HG03025 (cell line): ENCODE measurements around the gene NEGR1.

ENCODE experiments used
- ATAC-seq: cut with Tn5 transposase; IDR thresholded peaks from one replicate; pipeline ENCODE4 v1.9.1; 2021; ENCODE audit warnings: mild to moderate bottlenecking, moderate library complexity; ENCODE audit not compliant: unreplicated experiment, low FRiP score

The NEGR1 gene

DNA sequence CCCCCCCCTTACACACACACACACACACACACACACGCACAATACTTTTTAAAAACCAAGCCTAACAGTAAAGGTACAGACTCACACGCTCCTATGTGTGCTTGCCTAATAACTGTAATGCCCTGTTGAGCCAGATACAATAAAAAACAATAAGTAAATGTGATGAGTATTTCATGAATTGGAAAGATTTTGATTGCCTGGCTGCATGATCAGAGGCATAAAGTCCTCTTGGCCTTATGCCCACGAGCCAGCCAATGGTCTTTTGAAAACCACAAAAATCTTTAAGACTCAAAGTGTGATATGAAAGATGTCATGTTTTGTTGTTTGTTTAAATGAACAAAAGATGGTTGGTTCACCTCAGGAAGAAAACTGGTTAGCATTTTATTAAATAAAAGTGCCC lies 759.6 kb downstream of the NEGR1 start:
- no peak for ATAC-seq

DNA sequence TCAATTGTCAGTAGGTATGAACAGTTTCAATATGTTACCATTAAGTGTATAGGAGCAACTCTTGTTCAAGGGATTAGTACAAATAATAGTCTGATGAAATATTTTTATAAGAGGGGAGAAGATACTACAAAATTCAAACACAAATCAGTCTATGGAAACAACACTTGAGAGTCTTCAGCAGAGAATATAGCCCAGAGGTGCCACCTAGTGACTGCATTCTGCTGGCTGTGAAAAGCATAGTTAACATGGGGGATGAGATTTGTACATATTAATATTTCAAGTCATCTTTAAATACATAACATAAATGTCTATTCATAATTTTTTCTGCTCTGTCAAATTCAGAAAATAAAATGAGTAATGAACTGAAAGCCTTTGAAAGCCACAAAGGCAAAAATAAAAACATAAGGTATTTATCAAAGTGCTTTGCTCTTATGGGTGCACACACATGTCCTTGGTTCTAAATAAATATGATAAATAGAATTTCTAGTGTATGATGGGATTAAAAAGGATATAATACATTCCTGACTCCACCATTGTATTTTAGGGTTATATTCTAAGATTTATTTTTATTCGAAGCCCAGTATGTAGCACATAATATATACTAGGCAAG lies 760.6 kb downstream of the NEGR1 start:
- ATAC-seq = no peak

DNA sequence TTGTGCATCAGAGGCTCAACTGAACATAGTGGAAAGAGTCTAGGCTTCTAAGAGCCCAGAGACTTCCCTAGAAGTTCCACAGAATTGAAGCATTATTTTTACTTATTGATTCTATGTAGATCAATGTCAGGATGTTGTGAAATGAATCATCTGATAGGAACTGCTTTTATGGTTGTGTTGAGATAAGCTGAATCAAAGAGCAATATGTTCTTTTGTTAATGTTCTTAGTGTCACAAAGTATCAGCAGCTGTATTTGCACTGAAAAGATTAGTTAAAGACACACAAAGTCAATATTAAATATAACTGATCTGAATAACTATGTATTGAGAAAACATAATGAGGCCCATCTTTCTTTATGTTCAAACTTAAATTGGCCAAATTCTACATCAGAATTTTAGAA lies 770.8 kb downstream of the NEGR1 start:
- ATAC-seq = no peak

DNA sequence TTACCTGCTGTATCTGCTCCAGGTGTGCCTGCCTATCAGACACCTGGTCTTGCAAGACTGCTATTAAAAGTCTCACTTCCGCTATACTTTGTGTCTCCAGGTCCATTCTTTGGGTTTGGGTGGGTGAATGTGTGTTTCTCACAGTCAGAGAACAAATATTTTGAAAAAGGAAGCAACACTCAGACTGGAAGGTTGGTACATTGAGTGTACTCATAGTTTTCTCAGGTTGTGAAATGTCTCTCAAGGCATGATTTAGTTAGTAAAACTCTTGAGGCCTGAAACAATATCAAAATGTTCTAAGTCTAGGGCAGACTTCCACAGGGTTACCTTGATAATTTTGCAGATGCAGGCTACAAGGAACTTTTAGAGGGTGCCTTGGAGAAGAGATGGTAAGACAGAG lies 771.6 kb downstream of the NEGR1 start:
- no peak for ATAC-seq

DNA sequence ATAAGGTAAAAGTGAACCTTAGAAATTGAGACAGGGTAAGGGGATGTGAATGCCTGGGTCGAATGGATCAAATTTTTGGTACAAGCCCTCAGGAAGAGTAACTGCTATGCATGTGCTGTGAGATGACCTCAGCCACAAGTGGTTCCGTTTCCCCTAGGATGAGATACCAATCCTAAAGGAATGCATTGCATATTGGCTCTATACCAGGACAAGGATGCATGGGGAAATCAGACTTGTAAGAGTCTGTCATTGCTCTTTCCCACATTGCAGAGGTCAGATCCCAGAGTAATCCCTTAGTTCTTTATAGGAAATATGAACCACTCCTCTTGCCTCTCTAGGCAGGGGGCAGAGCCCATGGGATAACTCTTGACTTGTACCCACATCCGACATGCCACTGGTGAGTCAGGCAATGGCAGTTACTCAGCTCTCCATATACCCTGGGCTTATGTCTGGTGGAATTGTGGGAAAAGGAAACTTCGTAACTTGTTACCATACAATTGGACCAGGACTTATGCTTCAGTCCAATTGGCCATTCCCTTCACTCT lies 773.2 kb downstream of the NEGR1 start:
- ATAC-seq = no peak

DNA sequence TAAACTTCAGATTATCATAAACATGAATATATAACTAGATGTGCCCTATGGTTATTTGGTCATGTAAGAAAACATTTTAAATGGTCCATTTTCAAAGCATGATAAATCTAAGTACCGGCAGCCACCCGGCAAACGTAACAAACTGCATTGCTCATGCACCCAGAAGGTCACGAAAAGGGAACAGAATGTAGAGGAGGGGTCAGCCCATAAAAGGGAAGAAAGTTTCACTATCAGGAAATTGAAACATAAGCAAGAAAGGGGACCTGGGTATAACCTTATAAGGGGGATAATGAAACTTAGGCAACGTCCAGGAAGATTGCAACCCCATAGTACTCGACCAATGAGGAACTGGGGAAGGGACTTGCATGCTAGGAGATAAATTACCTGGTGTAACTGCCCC lies 780.3 kb downstream of the NEGR1 start:
- no peak for ATAC-seq

DNA sequence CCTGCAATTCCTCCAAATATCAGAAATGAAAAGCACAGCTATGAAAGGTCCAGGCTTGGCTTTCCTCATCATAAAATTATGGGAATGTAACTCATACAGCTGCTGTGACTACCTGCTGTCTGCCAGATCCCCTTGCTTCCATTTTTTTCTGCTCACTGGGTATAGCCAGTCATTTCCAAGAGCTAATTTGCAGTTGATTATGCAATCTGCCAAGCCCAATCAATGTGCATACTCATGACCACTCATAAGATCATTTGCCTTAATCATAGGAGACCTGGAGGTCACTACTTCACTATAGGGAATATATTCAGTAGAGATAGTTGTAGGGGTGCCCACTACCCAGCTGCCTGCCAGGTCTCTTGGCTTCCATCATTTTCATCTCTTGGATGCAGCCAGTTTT lies 783.8 kb downstream of the NEGR1 start:
- no peak for ATAC-seq

DNA sequence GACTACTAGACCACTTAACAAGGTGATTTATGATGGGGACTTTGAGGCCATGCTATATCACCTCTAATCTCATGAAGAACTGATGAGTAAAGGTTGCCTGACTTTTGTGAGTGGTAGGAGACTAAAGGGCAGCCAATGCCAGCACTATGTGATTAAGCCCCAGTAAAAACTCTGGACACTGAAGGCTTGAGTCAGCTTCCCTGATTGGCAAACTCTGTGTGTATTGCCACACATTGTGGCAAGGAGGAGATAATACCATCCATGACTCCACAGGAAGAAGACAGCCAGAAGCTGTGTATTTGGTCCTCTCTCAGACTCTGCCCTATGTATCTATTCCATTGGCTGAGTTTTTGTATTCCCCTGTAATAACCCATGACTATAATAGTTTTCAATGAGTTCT lies 788.2 kb downstream of the NEGR1 start:
- ATAC-seq = no peak

DNA sequence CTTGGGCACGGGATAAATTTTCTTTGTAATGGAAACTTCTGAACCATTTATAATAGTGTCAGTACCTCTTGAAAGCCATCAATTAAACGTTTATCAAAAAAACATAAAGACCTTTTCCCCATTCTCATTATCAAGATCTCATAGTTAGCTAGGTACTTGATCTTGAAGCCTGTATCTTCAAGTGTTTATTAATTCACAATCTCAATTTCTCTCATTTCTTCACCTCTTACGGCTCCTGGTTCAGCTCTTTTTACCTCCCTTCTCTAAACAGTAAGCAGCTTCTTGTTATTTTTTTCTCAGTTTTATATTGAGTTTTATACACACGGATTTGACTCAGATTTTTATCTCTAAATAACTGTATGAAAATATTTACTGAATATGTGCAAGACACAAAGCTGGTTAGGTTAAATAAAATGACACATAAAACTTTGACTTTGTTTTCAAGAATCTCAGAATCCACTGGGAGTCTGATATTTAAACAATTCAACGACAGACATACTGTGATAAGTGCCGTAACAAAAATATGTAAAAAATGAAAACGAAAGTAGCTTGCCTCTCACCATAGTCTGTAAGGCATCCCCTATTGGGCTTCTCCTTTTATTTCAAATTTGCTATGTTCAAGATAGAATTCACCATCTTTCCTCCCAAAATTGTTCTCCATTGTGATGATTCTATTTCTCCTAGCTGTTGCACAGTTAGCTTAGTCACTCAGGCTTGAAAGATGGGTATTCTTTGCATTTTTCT lies 789.9 kb downstream of the NEGR1 start:
- ATAC-seq = no peak

DNA sequence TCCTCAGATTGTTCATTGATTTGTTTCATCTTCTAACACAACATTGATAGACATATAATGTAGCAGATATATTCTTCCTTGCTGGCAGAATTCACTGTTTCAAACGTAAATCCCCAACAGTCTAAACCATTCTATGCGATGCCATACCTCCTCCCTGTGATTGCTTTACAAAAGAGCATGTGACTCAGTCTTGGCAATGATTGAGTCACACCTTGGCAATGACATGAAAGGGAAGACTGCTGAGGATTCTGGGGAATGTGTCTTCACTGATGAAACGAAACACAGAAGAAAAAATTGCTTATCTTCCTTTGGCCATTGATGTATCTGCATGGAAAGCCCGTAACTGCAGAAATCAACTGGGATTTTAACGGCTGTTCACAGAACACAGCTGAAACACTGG lies 791.9 kb downstream of the NEGR1 start:
- ATAC-seq = no peak

DNA sequence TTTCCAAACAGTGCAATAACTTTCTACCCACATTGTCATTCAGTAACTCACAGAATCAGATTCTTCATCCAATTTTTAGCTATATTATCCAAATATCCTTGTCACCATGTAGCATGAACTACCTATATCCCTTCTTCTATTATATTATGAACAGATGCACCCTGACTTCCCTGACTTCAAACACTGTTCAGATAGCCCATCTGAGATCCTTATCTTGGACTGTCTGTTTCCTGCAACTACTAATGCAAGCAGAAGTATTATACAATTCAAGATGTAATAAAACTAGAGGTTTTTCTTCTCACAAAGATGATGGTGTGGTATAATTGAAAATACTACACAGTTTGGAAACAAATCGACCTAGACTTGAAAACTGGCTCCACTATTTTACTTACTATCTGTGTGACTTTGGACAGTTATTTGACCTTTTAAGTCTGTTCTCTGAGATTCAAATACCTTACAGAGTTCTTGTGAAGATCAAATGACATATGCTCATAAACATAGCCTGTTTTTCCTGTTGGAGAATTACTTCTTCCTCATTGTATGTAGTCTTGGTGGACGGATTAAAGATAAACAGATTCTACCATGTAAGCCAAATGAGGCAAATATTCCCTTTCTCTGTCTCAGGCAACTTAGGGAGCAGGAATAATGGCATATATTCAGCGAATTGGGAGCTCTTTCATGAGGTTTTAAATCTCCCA lies 793.6 kb downstream of the NEGR1 start:
- no peak for ATAC-seq

DNA sequence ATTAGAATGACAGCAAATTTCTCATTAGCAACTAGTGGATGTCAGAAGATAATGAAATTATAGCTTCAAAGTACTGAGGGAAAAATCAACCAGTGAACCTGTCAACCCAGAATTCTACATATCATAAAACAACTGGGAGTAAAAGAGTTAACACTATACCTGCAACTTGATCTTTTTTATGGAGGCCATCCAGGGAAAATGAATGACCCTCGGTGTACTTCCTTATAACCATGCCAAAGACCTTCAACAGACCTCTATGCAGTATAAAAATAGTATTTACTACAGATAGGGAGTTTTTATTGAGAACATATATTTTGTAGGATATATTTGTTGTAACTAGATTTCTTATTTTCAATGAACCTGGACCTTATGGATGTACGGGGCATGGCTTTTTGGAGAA lies 809.0 kb downstream of the NEGR1 start:
- no peak for ATAC-seq

DNA sequence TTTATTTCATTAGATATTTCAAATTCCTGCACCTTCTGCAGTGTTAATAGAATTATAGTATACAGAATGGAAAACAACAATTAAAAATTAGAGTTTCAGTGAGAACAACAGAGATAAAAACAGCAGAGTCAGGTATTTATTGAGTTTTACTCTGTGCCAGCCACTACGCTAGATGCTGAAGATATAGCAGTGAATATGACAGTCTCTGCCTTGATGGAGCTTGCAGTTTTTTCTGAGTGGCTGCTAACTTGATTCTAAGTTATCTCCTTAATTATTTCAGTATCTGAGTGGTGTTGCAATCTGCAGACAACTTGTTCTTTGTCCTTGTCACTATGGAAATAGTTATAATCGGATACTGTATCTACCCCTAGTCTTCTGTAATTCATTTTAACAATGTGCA lies 817.2 kb downstream of the NEGR1 start:
- ATAC-seq = no peak

DNA sequence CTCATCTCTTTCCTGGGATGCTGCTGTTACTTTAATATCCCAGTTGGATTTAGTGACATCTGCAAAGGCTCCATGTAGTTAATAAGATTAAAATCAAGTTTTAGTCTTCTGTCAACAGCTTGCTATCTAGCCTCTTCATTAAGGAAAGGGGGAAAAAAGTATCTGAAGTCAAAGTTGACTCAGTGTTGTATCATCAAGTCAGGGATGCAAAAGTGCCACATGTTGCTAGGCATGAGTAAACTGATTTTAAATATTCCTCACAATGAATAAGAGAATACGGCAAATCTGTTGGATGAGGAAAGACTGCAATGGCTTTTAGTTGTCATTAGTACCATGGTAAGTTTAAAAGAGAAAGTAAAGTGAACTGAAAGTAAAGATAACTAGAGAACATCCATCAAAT lies 818.3 kb downstream of the NEGR1 start:
- no peak for ATAC-seq

DNA sequence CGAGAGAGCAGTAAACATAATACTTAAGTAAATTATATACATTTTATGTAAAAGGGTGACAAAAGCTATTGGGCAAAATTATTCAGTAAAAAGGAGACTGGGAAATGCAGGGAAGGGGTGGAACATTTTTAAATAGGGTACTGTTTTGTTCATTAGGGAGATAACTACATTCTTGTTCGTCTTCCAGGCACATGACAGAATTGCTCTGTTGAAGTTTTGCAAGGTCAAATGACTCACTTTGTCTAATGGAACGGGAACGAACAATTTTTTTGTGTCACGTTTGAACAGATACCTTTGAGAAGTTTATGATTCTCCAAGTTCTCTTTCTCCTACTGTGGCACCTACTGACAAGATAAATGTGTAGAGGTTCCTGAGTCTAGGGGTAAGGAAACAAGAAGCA lies 819.2 kb downstream of the NEGR1 start:
- ATAC-seq = no peak

DNA sequence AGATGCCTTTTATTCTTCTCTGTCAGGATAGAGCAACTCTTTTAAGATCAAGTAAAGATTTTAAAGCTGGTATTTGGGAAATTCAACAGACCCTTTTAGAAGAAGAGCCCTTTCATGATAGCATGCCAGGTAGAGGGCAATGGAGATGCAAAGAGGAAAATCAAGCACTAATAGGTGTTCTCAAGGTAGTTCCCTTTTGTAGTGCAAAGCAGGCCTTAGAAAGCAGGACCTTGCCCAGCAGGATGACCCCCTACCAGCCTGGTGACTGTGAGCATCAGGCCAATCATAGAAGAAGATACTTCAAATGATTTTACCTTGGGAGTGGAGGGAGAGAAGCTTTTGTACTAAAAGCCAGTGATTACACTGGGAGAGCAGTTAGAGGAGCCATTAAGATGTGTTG lies 820.1 kb downstream of the NEGR1 start:
- ATAC-seq = no peak

DNA sequence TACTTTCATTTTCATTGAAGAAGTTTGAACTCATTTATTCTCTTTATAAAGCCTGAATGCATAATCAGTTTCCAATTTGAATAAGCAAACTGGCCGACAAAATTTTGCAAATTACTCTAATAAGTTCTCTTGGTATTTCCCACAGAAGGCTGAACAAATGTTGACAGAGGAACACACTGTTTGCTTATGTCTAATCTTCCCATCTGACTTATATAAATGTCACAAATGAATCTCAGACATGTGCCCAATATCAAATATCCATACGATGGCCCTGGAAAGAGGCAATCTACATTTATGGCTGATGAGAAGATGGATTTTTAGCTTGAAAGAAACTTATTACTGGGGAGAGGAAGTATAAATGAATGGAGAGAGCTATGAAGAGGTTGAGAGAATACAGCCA lies 820.9 kb downstream of the NEGR1 start:
- ATAC-seq = no peak

DNA sequence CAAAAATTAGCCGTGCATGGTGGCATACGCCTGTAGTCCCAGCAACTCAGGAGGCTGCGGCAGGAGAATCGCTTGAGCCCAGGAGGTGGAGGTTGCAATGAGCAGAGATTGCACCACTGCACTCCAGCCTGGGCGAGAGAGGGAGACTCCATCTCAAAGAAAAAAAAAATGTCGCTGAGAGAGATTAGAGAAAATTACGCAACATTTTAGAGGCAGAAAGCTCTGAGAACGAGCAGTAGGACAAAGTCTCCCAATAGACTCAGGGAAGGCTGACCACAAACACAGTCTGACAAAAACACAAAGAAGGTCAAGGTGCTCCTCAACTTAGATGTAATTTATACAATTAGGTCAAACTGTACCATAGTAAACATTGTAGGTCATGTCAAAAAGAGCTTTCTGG lies 833.9 kb downstream of the NEGR1 start:
- no peak for ATAC-seq

DNA sequence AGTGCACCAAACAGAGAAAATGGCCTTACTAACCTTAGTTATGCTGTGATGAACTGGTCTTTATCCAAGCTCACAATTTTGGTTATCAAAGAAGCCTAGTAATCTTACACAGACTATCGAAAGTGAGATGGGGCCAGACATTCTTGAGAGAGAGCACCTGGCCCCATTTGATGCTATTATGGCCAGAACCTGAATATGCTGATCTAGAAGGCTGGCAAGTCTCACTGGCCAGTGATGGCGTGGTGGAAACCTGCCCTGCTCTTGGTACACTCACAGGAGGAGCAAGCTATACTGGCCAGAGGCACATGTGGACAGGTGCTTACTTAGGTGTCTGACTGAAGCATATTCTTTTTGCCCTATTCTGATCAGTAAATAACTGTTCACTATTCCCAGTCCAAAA lies 843.7 kb downstream of the NEGR1 start:
- no peak for ATAC-seq

DNA sequence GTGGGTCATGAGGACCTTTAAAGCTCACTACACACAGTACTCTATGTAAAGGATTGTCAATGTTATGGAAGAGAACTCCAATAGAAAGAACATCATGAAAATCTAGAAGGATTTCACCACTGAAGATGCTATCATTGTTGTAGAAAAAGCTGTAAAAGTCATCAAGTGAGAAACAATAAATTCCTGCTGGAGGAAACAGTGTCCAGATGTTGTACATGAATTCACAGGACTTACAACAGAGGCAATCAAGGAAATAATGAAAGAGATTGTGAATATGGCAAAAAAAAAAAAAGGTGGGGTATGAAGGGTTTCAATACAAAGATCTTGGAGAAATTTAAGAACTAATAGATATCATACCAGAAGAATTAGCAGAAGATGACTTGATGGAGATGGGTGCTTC lies 846.4 kb downstream of the NEGR1 start:
- ATAC-seq = no peak

DNA sequence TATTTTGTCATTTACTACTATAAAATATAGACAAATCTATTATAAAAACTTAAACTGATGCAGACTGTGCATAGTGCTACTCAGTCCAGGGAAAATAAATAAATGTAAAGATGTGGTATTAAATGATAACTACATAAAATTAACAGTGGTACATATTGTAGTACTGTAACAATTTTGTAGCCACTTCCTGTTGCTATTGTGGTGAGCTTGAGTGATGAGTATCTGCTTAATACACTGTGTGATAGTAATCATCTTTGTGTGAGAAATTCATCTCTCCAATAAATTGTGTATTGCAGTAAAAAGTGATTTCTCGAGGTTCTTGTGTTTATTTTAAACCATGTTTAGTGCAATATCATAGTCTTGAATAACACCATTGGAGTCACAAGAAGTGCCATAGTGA lies 848.1 kb downstream of the NEGR1 start:
- ATAC-seq = no peak

DNA sequence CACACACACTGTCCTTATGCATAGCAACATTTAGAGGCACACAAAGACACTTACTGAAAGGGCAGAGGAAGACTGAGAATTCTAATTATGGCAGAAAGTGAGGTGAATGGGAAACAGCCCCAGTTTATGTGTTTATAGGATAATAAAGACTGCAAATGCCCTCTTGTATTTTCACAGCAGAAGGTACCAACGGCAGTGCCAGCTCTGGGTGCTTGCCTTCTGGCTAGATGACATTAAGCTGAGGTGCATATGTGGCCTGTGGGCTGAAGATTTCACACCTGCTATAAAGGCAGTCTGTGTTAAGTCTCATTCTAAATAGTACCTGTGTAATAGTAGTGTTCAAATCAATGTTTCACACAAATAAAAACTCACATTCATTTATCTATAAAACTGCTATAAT lies 854.3 kb downstream of the NEGR1 start:
- no peak for ATAC-seq
